Activated gamma-delta T cell (primary cell): ENCODE data around the gene MYO5C.
"Not testable (repeated sequence)": the region's sequence is repeated elsewhere in the genome, so short reads cannot be mapped to it uniquely, and the experiment has no call there.

Experiments used
- DNase-seq: peaks from one replicate; lab custom pipeline; 2025; lab: John Stamatoyannopoulos, UW

The MYO5C gene

DNA sequence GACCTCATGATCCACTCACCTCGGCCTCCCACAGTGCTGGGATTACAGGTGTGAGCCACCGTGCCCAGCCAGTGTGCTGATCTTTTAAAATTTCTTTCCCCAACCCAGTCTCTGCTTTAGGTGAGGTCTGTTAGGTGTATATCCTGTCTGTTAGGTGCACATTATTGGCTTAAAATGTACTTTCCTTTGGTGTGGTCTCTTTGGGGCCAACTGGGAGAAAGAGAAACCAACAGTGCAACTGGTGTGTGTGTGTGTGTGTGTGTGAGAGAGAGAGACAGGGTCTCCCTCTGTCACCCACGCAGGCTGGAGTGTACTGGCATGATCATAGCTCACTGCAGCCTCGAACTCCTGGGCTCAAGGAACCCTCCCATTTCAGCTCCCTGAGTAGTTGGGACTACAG is 54.1 kb downstream of the MYO5C start:
- DNase-seq: no peak

DNA sequence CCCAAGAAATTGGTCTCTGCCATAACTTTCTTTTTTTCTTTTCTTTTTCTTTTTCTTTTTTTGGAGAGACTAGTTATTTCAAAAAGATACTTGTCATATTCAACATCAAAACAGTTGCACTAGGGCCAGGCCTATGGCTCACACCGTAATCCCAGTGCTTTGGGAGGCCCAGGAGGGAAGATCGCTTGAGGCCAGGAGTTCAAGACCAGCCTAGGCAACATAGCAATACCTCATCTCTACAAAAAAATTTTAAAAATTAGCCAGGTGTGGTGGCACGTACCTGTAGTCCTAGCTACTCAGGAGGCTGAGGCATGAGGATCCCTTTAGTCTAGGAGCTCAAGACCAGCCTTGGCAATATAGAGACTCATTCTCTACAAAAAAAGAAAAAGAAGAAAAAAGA is 55.4 kb downstream of the MYO5C start:
- DNase-seq: no peak

DNA sequence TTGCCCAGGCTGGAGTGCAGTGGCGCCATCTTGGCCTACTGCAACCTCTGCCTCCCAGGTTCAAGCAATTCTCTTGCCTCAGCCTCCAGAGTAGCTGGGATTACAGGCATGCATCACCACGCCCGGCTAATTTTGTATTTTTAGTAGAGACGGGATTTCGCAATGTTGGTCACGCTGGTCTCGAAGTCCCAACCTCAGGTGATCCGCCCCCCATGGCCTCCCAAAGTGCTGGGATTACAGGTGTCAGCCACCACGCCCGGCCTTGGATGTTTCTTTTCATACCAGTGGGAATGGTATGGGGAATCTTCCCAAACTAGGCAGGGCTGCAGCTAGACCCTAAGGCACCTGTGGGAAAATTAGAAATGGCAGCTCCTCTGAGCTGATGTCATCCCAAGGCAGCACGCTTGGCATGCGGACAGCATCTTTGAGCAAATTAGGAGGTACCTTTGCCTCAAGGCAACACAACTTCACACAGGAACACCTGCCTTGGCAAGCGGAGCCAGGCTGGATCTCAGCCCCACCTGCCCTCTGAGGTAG is 56.5 kb downstream of the MYO5C start:
- DNase-seq: not testable (repeated sequence)

DNA sequence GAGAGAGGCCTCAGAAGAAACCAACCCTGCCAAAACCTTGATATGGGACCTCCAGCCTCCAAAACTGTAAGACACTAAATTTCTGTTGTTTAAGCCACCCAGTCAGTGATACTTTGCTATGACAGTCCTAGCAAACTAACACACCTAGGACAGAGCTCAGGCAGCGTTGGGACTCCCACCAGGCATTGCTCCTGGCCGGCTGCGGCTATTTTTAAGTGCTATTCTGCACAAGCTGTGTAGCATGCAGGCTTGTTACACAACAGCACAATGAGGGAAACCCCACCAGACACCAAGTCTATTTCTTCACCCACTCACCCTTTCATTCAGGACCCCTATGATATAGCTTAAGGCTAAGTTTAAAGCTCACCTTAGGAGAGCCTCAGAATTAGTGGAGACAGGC is 57.5 kb downstream of the MYO5C start:
- no peak for DNase-seq

DNA sequence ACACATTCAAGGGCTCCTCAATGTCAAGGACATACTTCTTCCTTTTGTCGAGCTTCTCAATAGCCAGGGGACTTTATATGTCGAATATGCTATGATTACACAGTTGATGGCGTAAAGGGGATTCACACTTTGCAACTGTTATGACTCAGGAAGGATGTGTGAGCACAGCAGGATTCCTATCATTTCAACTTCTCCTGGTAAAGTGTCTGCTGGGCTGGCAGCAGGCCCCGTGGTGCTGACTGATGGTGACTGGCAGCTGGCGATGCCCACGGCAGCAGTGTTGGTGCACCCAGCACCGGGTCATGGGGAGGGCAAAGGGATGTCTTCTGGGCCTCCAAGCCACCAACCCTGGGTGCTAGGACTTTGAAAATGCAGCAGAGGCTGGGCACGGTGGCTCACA is 59.6 kb downstream of the MYO5C start:
- DNase-seq: no peak

DNA sequence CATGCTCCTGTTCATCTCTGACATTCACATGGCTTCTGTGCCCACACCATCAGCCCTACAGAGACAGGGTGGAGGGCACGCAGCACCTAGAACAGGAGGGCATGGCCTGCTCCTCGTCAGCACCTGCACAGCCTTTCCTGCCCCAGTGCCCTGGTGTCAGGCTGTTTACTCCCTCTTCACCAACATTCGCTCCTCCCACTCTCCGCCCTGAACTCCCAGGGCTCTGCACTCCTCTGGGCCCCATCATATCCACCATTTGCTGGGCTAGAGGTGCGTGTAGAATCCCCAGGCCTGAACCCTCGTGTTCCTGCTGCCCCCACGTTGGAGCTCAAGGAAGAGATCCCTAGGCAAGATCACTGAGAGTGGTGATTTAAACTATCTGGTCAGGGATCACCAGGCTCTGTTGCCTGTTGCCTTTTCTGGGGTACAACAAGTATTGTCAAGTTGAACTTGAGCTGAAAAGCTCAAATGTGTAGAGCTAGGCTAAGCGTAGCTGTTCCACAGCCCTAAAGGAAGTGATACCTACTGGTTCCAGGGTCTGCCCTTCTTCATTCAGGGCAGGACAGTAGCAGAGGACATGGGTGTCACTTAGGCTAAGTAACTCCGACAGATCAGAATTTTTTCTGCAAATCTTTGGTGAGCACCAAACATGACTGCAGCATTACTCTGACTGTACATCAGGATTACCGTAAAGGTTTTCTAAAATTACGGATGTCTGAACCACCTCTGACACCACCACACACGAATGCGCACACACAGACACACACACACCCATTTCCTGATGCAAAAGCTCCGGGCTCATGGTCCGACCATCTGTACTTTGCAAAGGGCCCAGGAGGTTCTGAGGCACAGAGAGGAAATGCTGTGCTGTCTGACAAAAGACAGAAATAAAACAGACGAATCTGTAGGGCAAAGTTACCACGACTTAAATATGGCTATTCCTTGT is 60.7 kb downstream of the MYO5C start:
- DNase-seq: no peak

DNA sequence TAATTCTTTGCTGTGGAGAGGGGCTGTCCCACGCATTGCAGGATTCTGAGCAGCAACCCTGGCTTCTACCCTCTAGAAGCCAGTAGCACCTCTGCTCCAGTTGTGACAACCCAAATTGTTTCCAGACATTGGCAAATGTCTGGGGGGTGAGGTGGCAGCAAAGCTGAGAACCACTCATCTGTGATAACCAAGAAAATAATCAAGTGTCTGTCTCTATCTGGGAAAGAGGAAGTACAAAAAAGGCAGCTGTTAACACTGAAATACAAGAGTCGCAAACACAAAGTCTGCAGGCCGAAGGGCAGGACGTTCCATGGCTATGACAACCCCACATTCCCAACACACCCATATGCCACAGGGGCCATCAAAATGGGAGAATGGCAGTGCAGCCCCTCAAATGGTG is 62.2 kb downstream of the MYO5C start:
- DNase-seq: no peak

DNA sequence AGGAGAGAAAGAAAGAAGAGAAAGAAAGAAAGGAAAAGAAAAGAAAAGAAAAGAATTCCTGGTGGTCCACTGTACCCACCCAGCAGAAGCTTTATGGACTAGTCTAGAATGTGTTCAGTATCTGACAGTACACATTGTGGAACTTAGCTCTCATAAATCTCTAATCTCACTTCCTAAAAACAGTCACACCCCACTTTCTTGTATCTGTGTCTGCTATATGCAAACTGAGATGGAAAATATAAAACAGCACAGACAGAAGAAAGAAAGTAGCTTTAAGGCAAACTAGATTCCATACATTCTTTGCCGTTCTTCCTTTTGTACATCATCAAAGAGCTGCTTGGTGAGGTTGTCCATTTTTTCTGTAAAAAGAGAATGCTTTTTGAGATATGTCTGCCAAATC is 63.3 kb downstream of the MYO5C start:
- no peak for DNase-seq

DNA sequence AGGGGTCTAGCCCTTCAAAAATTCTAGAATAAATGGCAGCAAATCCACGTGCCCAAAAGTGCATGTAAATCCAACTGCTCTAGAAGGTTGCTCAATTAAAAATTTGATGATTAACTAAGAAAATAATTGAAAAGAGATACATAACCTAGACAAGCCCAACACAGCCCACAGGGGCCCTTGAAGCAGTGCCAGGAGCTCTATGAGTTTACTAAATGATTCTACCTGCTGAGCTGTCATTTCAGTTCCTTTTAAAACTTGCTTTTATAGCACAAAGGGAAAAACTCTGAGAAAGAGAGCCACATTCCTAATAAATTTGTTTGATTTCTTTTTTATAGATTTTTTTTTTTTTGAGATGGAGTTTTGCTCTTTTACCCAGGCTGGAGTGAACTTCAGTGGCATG is 65.5 kb downstream of the MYO5C start:
- DNase-seq: no peak

DNA sequence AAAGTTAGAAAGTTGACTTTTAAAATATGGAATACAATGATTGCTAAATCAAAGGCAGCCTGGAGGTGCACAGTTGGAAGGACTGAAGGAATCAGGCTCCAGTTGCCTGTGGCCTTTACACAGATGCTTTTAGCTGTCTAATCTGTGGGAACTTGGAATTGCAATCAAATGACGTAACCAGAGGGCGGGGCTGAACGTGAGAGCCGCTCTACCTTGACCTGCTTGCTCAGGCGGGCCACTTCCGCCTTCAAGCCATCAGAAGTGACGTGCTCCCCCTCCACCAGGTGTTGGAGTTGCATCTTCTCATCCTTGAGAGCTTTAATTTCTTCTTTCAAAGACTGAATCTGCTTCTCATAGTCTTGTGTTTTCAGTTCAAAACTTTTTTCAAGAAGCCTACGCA is 66.7 kb downstream of the MYO5C start:
- no peak for DNase-seq

DNA sequence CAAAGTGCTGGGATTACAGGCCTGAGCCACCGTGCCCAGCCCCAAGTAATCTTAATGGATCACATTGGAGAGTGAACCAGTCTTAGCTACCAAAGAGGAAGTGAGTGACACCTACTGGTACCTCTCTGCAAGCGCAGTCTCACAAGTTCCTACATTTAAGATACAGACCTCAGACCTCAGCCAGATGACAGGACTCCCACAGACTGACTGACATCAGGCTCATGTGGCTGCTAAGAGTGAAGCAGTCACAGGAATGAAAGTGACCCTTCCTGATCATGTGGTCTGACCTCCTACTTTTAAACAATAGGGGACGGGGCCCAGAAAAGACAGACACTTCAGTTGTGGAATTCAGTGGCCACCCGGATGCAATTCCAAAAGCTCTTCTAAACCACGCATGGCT is 68.1 kb downstream of the MYO5C start:
- no peak for DNase-seq

DNA sequence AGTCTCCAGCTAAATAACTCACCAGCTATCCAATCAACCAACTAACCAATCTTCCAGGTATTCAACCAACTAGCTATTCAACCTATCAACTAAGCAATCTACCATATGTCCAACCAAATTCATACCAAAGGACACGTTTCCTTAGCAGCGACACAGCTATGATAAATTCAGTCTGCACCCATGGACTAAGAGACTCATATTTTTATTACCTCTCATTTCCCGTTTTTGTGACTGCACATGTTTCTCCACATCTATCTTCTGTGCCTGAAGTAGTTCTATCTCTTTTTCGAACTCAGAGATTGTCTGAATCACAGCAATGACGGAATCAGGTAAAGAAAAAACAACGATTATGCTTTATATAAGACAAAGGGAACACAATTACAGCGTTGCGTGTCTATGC is 70.4 kb downstream of the MYO5C start:
- DNase-seq: no peak

DNA sequence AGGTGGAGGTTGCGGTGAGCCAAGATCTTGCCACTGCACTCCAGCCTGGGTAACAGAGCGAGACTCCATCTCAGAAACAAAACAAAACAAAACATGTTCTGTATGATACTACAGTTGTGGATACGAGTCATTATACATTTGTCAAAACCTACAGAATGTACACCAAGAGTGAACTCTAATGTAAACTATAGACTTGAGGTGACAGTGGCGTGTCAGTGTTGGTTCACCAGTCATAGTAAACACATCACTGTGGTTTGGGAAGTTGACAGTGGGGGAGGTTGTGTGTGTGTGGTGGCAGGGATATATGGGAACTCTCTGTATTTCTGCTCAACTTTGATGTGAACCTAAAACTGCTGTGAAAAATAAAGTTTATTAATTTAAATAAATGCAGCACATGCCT is 71.4 kb downstream of the MYO5C start:
- no peak for DNase-seq

DNA sequence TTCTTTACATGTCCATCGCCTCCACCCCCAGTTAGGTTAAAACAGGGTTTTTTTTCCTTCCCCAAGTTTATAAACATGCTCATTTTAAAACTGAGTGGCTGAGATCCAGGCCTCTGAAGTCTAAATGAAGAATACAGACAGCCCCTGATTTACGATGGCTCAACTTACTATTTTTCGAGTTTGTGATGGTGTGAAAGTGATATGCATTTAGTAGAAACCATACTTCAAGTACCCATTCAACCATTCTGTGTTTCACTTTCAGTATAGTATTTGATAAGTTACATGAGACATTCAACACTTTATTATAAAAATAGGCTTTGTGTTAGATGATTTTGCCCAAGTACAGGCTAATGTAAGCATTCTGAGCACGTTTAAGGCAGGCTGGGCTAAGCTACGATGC is 73.9 kb downstream of the MYO5C start:
- no peak for DNase-seq

DNA sequence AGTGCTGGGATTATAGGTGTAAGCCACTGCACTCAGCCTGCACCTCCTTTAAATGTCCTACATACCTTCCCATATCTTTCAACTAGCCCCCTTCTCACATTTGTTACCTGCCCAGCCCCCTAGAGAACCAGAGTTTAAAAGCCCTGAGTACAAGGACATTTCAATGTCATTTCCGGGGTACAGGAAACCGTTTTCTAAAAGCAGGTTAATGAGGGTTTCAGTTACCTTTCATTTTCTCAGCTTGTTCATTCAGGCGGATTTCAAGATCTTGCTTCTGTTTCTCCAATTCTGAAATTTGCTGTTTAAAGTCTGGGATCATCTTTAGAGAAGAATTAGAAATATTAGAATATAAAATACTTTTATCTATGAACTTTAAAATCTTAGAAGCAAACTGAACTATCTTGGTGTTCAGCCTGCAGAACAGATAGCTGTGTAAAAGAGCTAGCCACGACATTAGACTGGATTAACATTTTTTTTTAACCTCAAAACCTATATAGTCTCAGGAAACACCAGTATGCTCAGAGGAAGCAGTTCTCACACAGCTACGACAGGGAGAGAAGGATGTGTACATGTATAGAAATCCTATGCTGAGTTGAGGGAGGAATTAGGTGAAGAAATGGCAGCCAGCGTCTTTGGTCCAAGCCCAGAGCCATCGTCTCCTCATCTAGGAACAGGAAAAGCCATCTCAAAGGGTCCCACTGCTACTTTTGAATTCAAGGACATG is 74.5 kb downstream of the MYO5C start:
- DNase-seq: no peak

DNA sequence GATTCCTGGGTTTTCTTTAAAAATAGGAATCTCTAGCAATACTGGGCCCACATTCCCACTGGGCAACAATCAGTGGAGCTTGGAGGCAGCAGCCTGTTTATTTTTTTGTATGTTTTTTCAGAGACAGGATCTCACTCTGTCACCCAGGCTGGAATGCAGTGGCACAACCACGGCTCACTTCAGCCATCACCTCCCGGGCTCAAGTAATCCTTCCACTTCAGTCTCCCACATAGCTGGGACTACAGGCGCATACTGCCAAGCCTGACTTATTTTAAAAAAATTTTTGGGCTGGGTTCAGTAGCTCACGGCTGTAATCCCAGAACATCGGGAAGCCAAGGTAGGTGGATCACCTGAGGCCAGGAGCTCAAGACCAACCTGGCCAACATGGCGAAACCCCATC is 75.4 kb downstream of the MYO5C start:
- DNase-seq: no peak

DNA sequence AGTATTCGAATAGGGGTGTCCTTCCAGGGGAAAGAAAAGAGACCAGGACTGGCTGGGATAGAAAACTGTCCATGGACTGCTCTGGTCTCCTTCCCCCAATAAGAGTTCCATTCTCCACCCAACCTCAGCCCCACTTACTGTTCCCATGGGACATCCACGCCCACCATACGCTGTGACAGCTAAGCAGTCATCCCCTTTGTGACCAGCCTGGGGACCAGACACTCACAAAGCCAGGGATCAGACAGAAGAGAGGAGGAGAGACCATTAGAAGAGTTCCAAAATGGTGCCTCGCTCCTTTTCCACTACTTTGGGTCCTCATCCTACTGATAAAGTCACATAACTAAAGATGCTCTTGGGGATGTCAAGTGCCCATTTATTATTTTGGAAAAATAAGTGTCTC is 76.8 kb downstream of the MYO5C start:
- DNase-seq: no peak

DNA sequence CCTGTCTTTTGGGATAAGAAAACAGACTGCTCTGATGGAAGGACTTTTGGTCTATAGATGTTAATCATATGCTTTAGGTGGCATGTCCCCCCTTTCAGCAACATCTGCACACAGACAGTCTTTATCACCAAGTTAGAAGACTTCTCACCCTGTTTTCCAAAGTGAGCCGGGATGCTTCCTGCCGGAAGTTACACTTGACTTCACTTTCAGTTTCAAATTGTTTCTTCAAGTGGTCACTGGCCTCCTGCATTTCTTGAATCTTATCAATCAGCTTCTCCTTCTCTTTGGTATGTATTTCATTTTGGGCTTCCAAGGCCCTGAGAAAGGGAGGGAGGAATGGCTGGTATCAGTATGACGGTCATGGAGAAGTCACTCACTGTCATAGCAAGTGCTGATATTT is 77.2 kb downstream of the MYO5C start:
- DNase-seq: no peak

DNA sequence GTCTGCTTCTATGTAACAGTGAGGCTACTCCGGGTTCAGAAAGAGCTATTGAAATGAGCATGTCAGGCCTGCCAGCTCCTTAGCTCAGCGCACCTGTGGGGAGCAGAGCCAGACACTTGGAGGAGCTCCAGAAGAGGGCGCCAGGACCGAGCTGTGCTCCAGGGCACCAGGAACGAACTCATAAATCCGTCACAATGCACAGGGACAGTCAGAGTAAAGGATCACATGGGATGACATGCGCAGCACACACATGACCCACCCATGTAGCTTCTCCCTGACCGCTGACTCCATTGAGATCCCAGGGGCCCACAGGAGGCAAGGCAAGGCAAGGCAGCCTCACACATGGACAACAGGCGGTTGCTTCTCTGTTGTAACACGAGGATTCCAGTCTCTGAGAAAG is 78.4 kb downstream of the MYO5C start:
- no peak for DNase-seq

DNA sequence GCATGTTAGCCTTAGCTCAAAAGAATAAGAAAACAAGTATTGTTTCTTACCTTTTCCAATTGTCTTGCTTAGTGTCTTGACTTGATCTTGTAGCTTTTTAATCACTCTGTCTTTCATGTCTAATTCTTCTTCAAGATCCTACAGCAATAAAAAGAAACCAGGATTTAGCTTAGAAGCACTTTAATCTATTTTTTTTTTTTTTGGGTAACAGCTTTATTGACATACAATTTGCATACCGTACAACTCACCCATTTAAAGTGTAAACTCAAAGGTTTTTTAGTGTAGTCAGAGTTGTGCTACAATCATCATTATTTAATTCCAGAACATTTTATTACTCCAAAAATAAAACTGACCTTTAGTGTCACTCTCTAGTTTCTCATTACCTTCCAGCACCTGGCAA is 81.1 kb downstream of the MYO5C start:
- DNase-seq: no peak

DNA sequence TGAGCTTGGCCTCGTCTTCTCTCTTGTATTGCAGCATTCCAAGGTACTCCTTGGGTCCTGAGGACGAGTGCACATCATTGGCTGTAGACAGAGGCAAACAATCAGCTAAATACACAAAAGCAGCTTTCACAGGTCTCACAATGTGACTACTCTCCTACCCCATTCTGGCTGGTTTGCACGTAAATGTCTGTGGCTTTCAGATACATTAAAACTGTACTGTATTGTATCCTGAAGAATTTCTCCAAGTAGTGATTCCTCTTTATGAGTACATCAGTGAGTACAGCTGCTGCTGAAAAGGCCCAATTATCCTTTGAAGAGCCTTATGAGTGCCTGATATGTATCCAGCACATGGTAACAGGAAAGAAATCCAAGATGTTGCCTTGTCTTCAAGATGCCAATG is 82.4 kb downstream of the MYO5C start:
- DNase-seq: no peak

DNA sequence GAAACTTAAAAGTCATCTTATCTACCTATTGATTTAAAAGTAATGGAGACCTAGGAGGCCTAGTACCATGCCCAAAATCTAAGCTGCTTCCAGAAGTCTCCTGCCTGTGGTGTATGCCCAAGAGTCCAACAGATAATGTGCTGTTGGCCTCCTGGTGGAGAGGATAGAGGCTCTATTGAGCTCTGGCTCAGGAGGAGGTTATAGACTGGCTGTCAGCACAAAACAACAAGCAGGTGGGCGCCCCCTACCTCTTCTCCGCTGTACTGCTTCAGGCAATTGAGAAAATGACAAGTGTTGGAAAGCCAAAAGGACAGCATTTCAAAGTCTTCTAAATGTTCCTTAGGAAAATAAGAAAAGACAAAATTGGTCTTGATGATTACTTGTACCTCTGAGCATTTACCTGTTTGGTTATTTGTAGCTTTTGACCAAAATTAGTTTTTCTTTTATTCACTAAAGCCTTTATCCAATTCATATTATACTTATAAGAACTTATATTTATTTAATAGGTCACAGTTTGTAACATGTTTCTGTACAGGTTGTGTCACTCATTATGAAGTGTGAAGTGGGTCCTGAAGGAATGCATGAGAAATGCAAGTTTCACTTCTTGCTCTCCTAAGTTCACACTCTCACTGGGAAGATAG is 87.2 kb downstream of the MYO5C start:
- no peak for DNase-seq

DNA sequence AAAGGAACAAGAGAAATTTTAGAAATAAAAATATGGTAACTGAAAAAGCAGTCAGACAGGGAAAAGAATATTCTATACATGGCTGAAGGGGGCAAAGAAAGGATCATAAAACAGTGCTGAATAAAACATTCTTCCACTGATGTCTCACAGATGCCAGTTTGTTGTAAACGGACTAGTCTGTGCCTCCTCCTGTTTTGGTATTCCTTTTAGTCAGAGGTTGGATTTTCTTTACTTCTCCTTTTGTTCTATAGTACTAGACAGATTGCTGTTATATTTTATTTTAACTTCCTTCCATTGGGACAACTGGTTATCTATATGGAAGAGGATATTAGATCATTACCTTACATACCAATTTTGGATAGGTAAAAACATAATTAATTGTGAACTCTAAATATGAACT is 88.4 kb downstream of the MYO5C start:
- DNase-seq: no peak
